ENCODE results near the gene SMG6. TPM values are rescaled to one million over a fixed set of nuclear protein-coding genes. Genes with fewer than 3 reads are reported as not detected.

The SMG6 gene
- total RNA-seq, 1 donor from 2014 or later, result 34.7 TPM

GRCh38 chr17:2181897-2182448, 121.6 kb downstream of the SMG6 start:
- Histone ChIP-seq H3K4me3 (ENCODE audit: low read depth, low read length) (no peak overlapping the region), H3K27me3 (ENCODE audit: control insufficient read depth, insufficient read depth, low read length) (no peaks in the 10 kb centered on the region), H3K36me3 (ENCODE audit: control insufficient read depth, insufficient read depth, low read length) (peaks cover 1% of the 10 kb centered on the region)
- TF ChIP-seq, protein P1, sequence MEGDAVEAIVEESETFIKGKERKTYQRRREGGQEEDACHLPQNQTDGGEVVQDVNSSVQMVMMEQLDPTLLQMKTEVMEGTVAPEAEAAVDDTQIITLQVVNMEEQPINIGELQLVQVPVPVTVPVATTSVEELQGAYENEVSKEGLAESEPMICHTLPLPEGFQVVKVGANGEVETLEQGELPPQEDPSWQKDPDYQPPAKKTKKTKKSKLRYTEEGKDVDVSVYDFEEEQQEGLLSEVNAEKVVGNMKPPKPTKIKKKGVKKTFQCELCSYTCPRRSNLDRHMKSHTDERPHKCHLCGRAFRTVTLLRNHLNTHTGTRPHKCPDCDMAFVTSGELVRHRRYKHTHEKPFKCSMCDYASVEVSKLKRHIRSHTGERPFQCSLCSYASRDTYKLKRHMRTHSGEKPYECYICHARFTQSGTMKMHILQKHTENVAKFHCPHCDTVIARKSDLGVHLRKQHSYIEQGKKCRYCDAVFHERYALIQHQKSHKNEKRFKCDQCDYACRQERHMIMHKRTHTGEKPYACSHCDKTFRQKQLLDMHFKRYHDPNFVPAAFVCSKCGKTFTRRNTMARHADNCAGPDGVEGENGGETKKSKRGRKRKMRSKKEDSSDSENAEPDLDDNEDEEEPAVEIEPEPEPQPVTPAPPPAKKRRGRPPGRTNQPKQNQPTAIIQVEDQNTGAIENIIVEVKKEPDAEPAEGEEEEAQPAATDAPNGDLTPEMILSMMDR (IDR thresholded peaks at IDR 0.05; ENCODE audit: insufficient read depth, low read length, poor library complexity, severe bottlenecking), result no peak
- DNase-seq (ENCODE audit: low read depth), result no peak

GRCh38 chr17:2181206-2181896, 122.2 kb downstream of the SMG6 start:
- H3K36me3 ChIP-seq (ENCODE audit: control insufficient read depth, insufficient read depth, low read length), result no peaks in the 10 kb centered on the region
- TF ChIP-seq, protein P1 (IDR thresholded peaks at IDR 0.05; ENCODE audit: insufficient read depth, low read length, poor library complexity, severe bottlenecking), result no peak
- DNase-seq (ENCODE audit: low read depth), result no peak
- H3K27me3 ChIP-seq (ENCODE audit: control insufficient read depth, insufficient read depth, low read length), result no peaks in the 10 kb centered on the region
- H3K4me3 ChIP-seq (ENCODE audit: low read depth, low read length), result no peak overlapping the region

DNA sequence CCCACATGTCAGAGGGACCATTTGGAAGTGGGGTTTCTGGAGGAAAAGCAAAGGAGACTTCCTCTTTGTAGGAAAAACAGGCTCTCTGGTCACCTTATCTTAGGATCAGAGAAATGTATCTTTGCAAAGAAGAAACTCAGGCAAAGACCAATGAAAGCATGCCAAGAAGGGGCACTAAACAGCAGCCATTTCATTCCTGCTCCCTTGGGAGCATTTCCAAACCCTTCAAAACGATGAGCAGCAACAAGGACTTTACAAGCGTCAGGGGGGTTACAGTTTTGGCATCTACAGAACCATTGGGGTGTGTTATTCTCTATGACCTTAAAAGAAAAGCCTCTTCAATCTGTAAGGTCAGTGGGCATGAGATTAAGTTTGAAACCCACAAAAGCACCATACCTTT, 122.8 kb downstream of the SMG6 start:
- TF ChIP-seq, protein P1 (IDR thresholded peaks at IDR 0.05; ENCODE audit: insufficient read depth, low read length, poor library complexity, severe bottlenecking), result no peak
- no peaks in the 10 kb centered on the region for H3K36me3 ChIP-seq (ENCODE audit: control insufficient read depth, insufficient read depth, low read length)
- no peak overlapping the region for H3K4me3 ChIP-seq (ENCODE audit: low read depth, low read length)
- H3K27me3 ChIP-seq (ENCODE audit: control insufficient read depth, insufficient read depth, low read length), result no peaks in the 10 kb centered on the region
- DNase-seq (ENCODE audit: low read depth), result no peak

DNA sequence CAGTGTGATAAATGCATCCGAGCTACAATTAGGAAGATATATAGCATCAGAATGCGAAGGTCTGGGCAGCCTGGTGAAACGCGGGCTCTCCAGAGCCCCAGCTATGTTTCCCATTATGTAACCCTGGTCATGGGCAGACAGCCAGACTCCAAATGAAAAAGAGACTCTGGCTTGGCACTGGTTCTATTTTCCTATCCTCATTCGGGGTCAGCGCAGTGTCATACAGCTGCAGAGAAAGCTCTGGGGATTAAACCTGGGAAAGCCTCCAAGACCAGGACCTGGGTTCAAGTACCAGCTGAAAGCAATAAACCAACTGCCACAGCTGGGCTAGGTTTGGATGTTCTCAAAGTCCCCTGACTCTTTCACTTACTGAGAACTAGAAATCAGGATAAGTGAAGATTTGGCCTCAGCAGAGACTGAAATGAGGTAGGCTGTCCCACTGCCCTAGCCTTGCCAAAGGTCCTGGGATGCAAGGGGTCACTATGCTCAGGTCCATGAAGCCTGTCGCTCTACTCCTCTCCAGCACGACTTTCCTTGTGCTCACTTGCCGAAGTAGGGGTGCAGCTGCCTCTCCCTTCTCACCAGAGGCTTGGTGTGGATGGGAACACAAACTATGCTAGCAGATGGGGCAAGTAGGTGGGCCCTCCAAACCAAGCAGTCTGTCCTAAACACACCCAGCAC, 123.8 kb downstream of the SMG6 start:
- DNase-seq (ENCODE audit: low read depth), result no peak
- Histone ChIP-seq H3K4me3 (ENCODE audit: low read depth, low read length) (no peak overlapping the region), H3K27me3 (ENCODE audit: control insufficient read depth, insufficient read depth, low read length) (no peaks in the 10 kb centered on the region), H3K36me3 (ENCODE audit: control insufficient read depth, insufficient read depth, low read length) (no peaks in the 10 kb centered on the region)
- TF ChIP-seq, protein P1 (IDR thresholded peaks at IDR 0.05; ENCODE audit: insufficient read depth, low read length, poor library complexity, severe bottlenecking), result no peak

- H3K27me3 ChIP-seq (ENCODE audit: control insufficient read depth, insufficient read depth, low read length), result no peaks in the 10 kb centered on the region
- DNase-seq (ENCODE audit: low read depth), result no peak
- TF ChIP-seq, protein P1 (IDR thresholded peaks at IDR 0.05; ENCODE audit: insufficient read depth, low read length, poor library complexity, severe bottlenecking), result no peak
- H3K36me3 ChIP-seq (ENCODE audit: control insufficient read depth, insufficient read depth, low read length), result no peaks in the 10 kb centered on the region
- H3K4me3 ChIP-seq (ENCODE audit: low read depth, low read length), result no peak overlapping the region
Observed at GRCh38 chr17:2178798-2179501, 124.6 kb downstream of the SMG6 start.

Data from kidney epithelial cell (primary cell).